HG03342 (cell line): ENCODE measurements around the gene COL6A2.

Experiments
- ATAC-seq: cut with Tn5 transposase; IDR thresholded peaks from one replicate; pipeline ENCODE4 v1.9.1; 2021; ENCODE audit warnings: mild to moderate bottlenecking, moderate library complexity; ENCODE audit not compliant: unreplicated experiment

The COL6A2 gene

GRCh38 chr21:46153247-46154154 is 55.6 kb downstream of the COL6A2 start:
- ATAC-seq, result no peak

GRCh38 chr21:46154155-46154954 is 56.4 kb downstream of the COL6A2 start:
- no peak for ATAC-seq

GRCh38 chr21:46154955-46155513 is 57.1 kb downstream of the COL6A2 start:
- ATAC-seq, result no peak

GRCh38 chr21:46155514-46156377 is 57.8 kb downstream of the COL6A2 start, which contains the start of gene FTCD:
Gene FTCD (minus strand): TSS chr21:46155579. CDS start chr21:46155523, 56 bp downstream.
- no peak for ATAC-seq

GRCh38 chr21:46156378-46156645 is 58.4 kb downstream of the COL6A2 start:
- no peak for ATAC-seq

GRCh38 chr21:46156678-46157077 is 58.8 kb downstream of the COL6A2 start:
- no peak for ATAC-seq

- ATAC-seq, result no peak
Measured at GRCh38 chr21:46157396-46157986, 59.6 kb downstream of the COL6A2 start.

- no peak for ATAC-seq
Measured at GRCh38 chr21:46157987-46158451, 60.1 kb downstream of the COL6A2 start.

GRCh38 chr21:46158666-46159300 is 60.9 kb downstream of the COL6A2 start:
- no peak for ATAC-seq

- ATAC-seq, result no peak
Measured at GRCh38 chr21:46159390-46159789, 61.5 kb downstream of the COL6A2 start.

GRCh38 chr21:46159841-46160656 is 62.1 kb downstream of the COL6A2 start:
- no peak for ATAC-seq

- ATAC-seq, result no peak
Measured at GRCh38 chr21:46160657-46160906, 62.7 kb downstream of the COL6A2 start.

GRCh38 chr21:46160907-46161632 is 63.2 kb downstream of the COL6A2 start:
- no peak for ATAC-seq

GRCh38 chr21:46161633-46162592 is 64.0 kb downstream of the COL6A2 start:
- ATAC-seq, result no peak

- ATAC-seq, result no peak
Measured at GRCh38 chr21:46163380-46163779, 65.5 kb downstream of the COL6A2 start.

- no peak for ATAC-seq
Measured at GRCh38 chr21:46165098-46165497, 67.2 kb downstream of the COL6A2 start.

GRCh38 chr21:46168238-46168637 is 70.3 kb downstream of the COL6A2 start:
- no peak for ATAC-seq
